ENCODE measurements around the gene MVB12B.

The MVB12B gene

GRCh38 chr9:126328407-126328806, 1.8 kb downstream of the MVB12B start:
- intact Hi-C loops (cut with DNase I; ENCODE audit: low total_unique reads) = no loop called here
- no peak for TF ChIP-seq CTCF (IDR thresholded peaks at IDR 0.05)
- DNase-seq = no peak
- Histone ChIP-seq H3K27ac (peak overlapping the region in 1 of 2 donors; percentile 68), H3K4me3 (no peak overlapping the region), H3K4me1 (peaks cover 0 to 23% (median 13%) of the 10 kb centered on the region in 4 donors), H3K27me3 (no peaks in the 10 kb centered on the region), H3K9me3 (peaks cover 0 to 12% (median 0%) of the 10 kb centered on the region in 3 donors), H3K36me3 (no peaks in the 10 kb centered on the region)

GRCh38 chr9:126329476-126330275, 3.0 kb downstream of the MVB12B start:
- H3K9me3 ChIP-seq = peaks cover 0 to 3% (median 0%) of the 10 kb centered on the region in 3 donors
- peaks cover 0 to 34% (median 22%) of the 10 kb centered on the region in 4 donors for H3K4me1 ChIP-seq
- H3K4me3 ChIP-seq = no peak overlapping the region
- DNase-seq = no peak
- H3K27ac ChIP-seq = no peak overlapping the region
- intact Hi-C loops (cut with DNase I; ENCODE audit: low total_unique reads) = no loop called here
- no peaks in the 10 kb centered on the region for H3K27me3 ChIP-seq
- no peak for TF ChIP-seq CTCF (IDR thresholded peaks at IDR 0.05)
- no peaks in the 10 kb centered on the region for H3K36me3 ChIP-seq

GRCh38 chr9:126330536-126330935, 3.9 kb downstream of the MVB12B start:
- DNase-seq = no peak
- intact Hi-C loops (cut with DNase I; ENCODE audit: low total_unique reads) = no loop called here
- Histone ChIP-seq H3K9me3 (no peaks in the 10 kb centered on the region), H3K4me1 (peaks cover 0 to 42% (median 27%) of the 10 kb centered on the region in 4 donors), H3K27ac (no peak overlapping the region), H3K36me3 (peaks cover 0 to 4% (median 0%) of the 10 kb centered on the region in 3 donors), H3K27me3 (no peaks in the 10 kb centered on the region), H3K4me3 (no peak overlapping the region)
- TF ChIP-seq CTCF (IDR thresholded peaks at IDR 0.05) = no peak

- TF ChIP-seq CTCF (IDR thresholded peaks at IDR 0.05) = no peak
- no peak overlapping the region for H3K27ac ChIP-seq
- intact Hi-C loops (cut with DNase I; ENCODE audit: low total_unique reads) = no loop called here
- DNase-seq = no peak
- H3K9me3 ChIP-seq = no peaks in the 10 kb centered on the region
- H3K36me3 ChIP-seq = peaks cover 0 to 4% (median 0%) of the 10 kb centered on the region in 3 donors
- H3K27me3 ChIP-seq = no peaks in the 10 kb centered on the region
- H3K4me1 ChIP-seq = peaks cover 0 to 40% (median 25%) of the 10 kb centered on the region in 4 donors
- no peak overlapping the region for H3K4me3 ChIP-seq
Measured at GRCh38 chr9:126331964-126332748, 5.5 kb downstream of the MVB12B start.

GRCh38 chr9:126334721-126335621, 8.3 kb downstream of the MVB12B start:
- Histone ChIP-seq H3K4me3 (no peak overlapping the region), H3K27ac (peak overlapping the region; percentile 16 to 39), H3K27me3 (no peaks in the 10 kb centered on the region), H3K36me3 (peaks cover 0 to 4% (median 0%) of the 10 kb centered on the region in 3 donors), H3K9me3 (no peaks in the 10 kb centered on the region), H3K4me1 (peaks cover 0 to 31% (median 15%) of the 10 kb centered on the region in 4 donors)
- no peak for TF ChIP-seq CTCF (IDR thresholded peaks at IDR 0.05)
- intact Hi-C loops (cut with DNase I; ENCODE audit: low total_unique reads) = no loop called here
- DNase-seq = no peak
